ENCODE measurements around the gene KCTD13.
"Not testable (repeated sequence)": the region's sequence is repeated elsewhere in the genome, so short reads cannot be mapped to it uniquely, and the experiment has no call there.

KCTD13 gene

DNA sequence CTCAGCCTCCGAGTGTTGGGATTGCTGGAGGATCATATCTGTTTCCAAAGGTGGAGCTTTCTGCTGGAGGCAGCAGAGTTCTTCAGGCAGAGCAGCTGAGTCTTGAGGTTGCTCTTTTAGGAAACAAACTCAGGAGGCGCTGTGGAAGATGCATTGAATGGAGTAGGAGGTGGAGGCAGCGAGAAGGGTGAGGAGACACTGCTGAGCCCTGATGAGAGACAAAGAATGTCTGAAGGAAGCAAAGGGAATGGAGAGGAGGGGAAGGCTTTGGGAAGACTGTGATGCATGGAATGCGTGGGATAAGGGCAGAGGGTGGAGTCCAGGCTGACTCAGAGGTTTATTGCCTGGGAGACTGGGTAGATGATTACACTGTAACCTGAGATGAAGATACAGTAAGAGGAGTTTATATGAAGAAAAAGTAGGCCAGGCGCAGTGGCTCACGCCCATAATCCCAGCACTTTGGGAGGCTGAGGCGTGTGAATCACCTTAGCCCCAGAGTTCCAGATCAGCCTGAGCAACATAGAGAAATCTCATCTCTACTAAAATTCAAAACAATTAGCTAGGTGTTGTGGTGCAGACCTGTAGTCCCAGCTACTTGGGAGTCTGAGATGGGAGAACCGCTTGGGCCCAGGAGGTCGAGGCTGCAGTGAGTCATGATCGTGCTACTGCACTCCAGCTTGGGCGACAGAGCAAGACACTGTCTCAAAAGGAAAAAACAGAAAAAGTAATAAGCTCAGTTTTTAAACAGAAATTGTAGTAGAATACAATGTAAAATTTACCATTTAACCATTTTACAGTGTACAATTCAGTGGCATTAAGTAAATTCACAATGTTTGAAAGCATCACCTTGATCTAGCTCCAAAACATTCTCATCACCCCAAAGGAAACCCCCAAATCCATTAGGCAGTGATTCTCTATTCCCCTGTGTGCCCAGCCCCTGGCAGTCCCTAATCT lies 18.1 kb upstream of the KCTD13 start:
- no peak for DNase-seq (ENCODE audit: low read depth)

DNA sequence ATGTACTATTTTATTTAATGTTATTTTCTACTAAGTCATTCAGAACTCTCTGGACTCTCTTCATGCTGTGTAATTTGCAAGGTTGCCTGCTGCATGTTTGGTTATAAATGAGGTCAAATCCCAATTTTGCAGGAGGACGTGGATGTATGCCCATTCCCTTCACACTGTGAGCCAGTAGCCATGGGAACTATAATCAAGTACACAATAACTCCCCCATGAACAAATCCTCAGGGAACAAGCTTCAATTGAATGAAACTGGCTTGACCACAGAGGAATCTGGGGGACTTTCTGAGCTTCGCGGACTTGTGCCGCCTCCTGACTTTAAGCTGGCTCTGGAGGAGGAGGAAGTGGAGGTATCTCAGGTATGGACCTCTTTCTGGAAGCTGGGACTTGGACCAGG lies 14.6 kb upstream of the KCTD13 start:
- DNase-seq (ENCODE audit: low read depth), result no peak

DNA sequence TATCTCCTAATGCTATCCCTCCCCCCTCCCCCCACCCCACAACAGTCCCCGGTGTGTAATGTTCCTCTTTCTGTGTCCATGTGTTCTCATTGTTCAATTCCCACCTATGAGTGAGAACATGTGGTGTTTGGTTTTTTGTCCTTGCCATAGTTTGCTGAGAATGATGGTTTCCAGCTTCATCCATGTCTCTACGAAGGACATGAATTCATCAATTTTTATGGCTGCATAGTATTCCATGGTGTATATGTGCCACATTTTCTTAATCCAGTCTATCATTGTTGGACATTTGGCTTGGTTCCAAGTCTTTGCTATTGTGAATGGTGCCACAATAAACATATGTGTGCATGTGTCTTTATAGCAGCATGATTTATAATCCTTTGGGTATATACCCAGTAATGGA lies 5.7 kb upstream of the KCTD13 start:
- not testable (repeated sequence) for DNase-seq (ENCODE audit: low read depth)

DNA sequence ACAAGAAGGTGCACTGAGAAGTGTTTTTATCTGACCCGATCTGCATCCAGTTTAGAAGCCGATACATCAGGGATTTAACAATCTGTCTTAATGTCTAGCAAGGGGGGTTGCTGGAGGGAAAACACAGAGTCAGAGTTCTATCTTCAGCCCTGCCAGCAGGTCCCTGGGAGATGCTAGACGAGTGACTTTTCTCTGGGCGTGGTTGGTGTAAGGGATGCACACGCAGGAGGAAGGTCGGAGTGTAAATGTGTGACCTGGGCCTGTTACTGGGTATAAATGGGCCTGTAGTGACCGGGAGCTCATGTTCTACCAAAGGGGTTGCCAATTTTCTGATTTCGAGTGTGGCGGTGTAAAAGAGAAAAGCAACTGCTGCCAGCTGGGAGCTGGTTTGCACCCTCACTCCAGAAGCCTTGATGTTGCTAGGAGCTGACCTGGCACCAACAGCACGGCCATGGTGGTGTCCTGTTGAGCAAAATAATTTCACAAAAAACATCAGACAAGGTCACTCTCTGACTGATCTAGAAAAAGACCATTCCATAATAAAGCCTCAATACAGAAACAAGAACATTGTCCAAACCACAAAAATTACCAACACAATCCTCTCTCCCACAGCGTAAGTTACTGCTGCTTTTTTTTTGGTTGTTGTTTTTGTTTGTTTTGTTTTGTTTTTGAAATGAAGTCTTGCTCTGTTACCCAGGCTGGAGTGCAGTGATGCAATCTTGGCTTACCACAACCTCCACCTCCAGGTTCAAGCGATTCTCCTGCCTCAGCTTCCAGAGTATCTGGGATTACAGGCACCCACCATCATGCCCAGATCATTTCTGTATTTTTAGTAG lies 1.3 kb upstream of the KCTD13 start:
- DNase-seq (ENCODE audit: low read depth), result no peak

DNA sequence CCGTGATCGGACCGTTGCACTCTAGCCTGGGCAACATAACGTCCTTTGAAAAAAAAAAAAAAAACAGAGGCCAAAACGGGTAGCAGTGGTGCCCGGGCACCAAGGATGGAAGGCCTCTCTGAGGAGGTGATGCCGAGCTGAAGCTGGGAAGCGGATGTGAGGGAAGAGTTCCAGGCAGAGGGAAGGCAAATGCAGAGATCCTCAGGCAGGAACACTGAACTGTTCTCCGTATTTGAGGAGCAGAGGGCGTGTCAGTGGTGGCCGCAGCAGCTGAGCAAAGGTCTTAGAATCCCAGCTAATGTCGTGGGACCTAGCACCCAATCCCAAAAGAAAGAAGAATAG lies 656 bp upstream of the KCTD13 start:
- DNase-seq (ENCODE audit: low read depth), result no peak

DNA sequence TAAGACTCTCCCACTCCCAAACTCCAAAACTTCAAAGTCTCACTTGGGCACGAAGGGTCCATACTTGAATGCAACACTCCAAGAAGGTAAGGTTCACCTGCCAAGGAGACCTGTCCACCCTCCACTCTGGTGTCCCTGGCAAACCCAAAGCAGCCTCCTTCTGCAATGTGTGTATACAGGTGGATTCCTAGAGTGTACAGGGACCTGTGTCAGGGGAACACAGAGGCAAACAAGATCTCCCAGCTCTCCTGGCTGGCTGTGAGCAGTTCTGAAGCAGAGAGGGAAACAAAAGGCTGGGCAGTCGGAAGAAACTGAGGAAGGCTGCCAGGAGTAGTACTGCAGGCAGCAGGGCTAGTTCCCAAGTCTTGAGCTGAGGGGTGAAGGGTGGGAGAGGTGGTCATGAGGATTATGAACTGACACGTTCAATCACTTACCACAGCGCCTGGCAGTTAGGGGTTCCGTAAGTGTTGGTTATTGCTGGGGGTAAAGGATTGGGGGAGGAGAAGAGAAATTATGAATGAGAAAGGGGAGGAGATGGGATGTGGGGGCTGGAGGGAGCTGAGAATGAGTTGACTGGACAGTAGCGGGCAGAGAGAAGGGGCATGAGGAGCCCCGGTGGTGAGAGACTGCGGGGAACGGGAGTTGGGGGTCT lies 795 bp downstream of the KCTD13 start:
- DNase-seq (ENCODE audit: low read depth), result no peak

DNA sequence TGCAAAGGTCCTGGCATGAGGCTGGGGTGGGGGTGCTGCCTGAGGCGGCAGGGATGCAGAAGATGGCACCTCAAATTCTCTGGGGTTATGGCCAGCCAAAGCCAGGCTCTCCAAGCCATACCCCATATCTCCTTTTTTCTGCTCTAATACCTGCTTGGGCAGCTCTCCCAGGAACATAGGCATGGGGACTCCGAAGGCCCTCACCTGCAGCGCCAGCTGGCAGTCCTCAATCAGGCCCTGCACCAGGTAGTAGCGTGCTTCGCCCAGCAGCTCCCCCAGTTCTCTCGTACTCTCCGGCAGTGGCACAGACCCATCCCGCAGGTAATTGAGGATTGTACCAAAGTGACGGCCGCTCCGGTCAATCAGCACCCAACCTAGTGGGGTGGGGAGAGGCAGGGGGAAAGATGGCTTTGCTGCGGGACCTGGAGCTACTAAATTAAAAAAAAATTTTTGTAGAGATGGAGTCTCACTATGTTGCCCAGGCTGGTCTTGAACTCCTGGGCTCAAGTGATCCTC lies 3.0 kb downstream of the KCTD13 start:
- DNase-seq (ENCODE audit: low read depth), result no peak

DNA sequence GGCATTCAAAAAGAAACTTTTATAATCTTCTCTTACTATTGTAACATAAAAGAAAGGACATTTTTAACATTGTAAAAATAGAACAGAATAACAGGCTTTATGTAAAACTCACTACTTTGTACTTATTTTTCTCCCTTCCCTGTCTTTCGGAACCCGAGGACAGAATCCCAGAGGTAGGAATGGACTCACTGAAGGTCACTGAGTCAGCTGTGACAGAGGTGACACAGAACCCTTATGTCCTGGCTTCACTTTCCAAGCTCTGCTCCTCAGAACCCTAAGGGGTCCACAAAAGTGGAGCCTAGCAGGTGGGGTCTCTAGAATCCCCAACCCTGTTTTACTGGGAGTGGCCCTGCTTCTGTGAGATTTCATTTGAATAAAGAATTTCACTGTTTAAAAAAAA lies 3.7 kb downstream of the KCTD13 start:
- DNase-seq (ENCODE audit: low read depth), result no peak

DNA sequence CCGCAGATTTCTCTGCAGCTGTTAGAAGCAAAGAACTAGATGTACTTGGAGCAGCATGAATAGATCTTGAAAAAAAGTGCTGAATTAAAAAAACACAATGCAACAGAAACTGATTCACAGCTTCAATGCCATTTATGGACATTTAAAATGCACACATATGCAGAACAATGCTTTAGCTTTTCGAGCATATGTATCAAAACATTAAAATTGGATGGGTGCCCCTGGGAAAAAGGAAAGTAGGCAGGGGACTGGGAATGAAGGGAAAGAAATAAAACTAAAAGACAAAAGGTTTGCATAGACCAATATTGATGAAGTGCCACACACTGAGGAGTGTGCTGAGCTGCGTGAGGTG lies 5.0 kb downstream of the KCTD13 start:
- no peak for DNase-seq (ENCODE audit: low read depth)

DNA sequence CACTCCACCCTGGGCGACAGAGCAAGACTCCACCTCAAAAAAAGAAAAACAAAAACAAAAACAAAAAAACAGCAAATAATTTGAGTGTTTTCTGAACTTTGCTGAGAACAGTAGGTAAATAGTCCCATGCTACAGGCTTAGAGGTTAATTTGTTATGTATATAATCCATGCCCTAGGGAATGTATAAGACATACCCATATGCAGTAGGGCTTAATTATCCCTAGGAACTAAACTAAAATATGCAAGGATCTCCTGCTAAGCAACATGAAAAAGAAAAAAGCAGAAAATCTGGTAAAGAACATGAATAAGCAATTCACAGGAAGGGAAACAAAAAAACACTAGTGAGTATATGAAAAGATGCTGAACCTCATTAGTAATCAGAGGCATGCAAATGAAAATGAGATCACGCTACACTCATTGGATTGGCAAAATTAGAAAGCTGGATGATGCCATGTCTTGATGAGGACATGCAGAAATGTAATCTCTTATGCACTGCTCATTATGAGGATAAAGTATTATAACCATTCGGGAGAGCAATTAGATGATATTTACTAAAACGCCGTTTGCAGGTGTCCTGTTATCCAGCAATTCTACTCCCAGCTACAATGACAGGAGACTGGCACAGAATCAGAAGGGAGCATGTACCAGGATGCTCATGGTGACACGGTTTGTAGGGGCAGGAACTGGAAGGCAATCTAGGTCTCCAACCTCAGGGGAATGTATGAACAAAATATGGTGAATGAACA lies 5.6 kb downstream of the KCTD13 start:
- DNase-seq (ENCODE audit: low read depth), result no peak

DNA sequence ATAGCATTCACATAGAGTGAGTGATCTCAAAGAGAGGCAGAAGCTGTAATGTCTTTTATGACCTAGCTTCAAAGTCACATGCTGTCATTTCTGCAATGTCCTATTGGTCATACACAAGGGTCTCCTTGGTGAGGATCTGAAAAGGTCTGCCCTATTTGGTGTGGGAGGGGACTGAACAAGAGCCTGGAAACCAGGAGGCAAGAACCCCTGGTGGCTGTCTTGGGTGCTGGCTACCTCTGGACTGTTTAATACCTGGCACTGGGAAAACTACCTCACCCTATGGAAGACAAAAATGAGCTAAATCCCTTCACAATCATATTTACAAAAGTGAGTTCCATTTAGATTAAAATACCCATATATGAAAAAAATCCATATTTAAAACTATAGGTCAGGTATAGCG lies 9.0 kb downstream of the KCTD13 start:
- no peak for DNase-seq (ENCODE audit: low read depth)

DNA sequence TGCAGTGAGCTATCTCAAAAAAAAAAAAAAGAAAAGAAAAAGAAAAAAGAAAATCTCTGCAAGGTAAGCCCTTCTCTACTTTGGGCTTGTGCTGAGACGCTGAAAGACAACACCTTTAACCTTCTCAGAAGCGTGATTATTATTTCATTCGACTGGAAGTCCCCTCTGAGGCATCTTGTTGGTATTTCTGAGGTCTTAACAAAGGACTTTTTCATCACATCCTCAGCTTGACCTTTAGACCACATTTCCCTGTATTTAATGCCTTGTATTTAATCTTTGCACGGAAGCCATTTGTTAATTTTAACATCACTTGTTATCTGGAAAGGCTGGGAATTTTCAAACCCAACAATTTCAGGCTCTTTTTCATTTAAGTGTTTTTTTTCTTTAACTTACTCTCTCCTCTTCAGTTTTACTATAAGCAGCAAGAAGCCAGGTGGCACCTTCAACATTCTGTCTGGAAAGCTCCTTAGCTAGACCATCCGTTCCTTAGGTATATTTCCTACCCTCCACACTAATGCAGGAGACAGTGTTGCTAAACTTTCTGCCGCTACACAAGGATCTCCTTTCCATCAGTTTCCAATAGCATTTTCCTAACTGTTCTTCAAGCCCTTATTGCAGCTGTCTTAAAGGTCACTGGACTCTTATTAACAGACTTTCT lies 10.3 kb downstream of the KCTD13 start:
- DNase-seq (ENCODE audit: low read depth), result no peak

DNA sequence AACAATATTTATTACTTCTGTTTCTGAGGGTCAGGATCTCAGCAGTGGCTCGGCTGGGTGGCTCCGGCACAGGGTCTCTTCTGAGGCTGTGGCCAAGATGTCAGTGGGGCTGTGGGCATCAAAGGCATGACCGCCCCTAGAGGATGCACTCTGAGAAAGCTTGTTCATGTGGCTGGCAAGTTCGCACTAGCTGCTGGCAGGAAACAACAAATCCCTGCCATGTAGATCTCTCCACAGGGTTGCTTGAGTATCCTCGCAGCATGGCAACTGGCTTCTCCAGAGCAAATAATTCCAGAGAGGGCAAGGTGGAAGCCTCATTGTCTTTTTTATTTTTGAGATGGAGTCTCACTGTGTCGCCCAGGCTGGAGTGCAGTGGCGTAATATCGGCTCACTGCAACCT lies 12.5 kb downstream of the KCTD13 start:
- DNase-seq (ENCODE audit: low read depth), result no peak

DNA sequence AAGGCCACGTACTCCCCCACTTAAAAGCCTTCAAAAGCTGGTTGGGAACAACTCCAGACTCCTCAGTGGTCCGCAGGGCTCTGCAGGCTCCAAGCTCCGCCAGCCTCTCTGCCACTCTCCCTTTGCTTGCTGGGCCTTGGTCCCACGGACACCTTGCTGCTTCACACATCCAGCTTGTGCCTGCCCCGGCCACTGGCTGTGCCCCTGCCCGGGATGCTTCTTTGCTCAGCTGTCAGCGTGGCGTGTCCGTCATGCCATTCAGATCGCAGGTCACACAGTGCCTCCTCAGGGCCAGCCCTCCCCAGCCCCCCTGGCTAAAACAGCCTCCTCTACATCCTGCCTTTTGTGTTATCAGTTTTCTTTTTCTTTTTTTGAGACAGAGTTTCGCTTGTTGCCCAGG lies 13.9 kb downstream of the KCTD13 start:
- DNase-seq (ENCODE audit: low read depth), result no peak

DNA sequence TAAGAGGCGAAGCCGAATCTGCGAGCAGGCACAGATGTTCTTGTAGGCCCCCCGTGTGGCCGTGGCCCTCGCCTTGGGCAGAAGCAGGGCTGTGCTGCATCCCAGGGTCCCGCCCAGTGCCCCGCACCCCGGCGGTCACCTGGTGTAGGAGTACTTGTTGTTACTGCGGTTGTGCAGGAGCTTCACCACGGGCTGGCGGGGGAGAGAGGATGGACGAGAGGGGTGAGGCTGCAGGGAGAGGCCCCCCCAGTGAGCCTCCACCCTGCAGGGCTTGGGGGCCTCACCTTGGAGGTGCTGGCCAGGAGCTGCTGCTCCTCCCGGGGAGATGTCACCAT lies 14.4 kb downstream of the KCTD13 start:
- no peak for DNase-seq (ENCODE audit: low read depth)

DNA sequence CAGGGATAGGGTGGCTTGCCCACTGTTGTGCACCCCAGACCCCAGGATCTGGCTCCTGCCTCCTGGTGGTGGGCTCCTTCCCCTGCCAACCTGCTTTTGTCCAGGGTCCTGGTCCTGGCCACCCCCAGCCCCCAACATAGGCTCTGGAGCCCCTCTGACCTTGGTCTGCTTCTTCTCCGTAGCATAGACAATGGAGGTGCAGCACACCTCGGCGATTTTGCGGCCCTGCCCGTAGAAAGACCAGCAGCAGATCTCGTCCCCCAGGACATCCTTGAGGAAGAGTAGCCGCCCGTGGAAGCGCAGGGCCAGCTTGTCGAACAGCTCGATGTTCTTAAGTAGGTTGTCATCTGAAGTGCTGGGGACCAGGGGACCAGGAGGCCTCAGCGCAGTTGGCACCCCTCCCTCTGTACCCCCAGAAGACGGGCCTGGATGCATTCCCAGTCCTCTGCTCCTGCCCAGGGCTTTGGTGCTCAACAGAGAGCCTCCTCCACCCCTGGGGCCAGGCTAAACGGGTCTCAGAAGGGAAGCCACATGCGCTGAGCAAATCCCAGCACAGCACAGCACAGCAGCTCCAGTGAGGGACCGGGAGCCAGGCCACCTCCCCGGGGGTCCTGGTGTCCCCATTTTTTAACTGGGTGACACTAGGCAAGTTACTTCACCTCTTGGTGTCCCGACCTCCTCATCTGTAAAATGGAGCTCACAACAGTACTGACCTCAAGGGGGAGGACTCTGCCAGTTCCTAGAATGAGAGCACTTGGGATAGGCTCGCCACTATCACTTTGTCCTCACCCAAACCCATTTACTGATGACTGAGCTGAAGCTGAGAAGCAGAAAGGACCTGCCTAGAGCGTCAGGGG lies 15.0 kb downstream of the KCTD13 start:
- no peak for DNase-seq (ENCODE audit: low read depth)

DNA sequence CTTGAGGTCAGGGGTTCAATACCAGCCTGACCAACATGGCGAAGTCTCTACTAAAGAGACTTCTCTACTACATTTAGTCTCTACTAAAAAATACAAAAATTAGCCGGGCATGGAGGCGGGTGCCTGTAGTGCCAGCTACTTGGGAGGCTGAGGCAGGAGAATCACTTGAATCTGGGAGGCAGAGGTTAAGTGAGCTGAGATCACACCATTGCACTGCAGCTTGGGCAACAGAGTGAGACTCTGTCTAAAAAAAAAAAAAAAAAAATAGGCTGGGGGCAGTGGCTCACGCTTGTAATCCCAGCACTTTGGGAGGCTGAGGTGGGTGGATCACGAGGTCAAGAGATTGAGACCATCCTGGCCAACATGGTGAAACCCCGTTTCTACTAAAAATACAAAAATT lies 16.2 kb downstream of the KCTD13 start:
- DNase-seq (ENCODE audit: low read depth), result not testable (repeated sequence)

DNA sequence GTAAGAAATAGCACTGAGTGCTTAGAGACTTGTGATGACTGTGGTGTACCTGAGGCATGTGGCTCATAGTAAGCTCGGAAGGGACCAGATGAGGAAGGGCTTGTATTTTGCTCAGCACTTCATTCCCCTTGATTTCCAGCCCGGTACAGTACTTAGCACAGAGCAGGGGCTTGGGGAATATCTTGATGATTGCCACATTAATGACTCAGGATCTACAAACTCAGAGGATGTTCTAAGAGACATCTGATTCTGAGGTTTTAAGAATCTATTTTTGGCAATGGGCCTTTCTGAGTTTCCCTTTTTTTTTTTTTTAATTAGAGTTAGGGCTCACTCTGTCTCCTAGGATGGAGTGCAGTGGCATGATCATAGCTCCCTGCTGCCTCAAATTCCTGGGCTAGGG lies 16.6 kb downstream of the KCTD13 start:
- DNase-seq (ENCODE audit: low read depth), result no peak

DNA sequence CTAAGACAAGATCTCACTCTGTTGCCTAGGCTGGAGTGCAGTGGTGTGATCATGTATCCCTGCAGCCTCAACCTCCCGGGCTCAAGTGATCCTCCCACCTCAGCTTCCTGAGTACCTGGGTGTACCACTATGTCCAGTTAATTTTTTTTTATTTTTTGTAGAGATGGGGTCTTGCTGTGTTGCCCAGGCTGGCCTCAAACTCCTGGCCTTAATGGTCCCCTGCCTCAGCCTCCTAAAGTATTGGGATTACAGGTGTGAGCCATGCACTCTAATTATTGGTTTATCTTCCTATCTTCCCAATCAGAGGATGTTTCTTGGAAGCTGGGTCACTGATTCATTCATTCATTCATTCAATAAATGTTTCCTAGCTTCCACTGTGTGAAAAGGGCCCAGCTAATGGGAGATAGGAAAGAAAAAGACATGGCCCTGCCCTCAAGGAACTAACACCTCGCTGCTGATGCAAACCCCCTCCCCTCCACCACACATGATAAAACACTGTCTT lies 17.3 kb downstream of the KCTD13 start:
- no peak for DNase-seq (ENCODE audit: low read depth)

DNA sequence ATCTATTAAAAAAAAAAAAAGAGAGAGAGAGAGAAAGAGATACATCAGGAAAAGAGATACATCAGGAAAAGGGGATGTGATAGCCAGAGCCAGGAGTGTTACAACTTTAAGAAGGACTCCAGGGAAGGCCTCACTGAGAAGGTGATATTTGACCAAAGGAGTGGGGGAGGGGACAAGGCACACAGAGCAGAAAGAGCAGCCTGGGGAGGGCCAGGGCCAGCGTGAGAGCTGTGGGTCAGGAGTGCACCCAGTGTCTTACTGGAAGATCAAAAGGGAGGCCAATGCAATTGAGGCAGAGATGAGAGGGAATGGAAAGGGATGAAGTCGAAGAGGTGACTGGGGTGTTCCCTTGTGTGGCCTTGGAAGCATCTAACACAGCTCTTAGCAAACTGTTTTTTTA lies 18.1 kb downstream of the KCTD13 start:
- DNase-seq (ENCODE audit: low read depth), result no peak
